ENCODE measurements around the gene AUTS2.

DNA sequence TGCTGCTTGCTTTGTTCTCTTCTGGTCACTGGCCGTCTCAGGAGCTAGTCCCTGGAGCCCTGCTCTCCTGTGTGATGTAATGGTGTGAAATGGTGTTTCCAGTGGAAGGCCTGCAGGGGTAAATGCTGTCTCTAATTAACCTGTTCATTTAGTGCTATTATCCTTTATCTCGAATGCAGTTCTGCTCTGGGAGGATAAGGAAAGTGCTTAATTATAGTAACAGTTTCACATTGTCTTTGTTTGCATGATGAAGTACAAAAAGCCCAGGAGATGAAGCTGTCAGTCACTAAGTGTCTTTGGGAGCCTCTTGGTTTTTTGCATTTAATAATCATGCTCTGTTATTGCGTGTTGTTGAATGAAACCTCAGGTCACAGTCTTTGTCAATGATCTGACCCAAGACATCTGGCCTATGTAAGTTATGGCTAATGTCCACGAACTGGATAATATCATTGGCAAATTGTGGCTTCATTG lies 778.3 kb downstream of the AUTS2 start:
- TF ChIP-seq CTCF (IDR thresholded peaks at IDR 0.05), result no peak
- no peak for TF ChIP-seq POLR2A (IDR thresholded peaks at IDR 0.05)
